ENCODE measurements around the gene PRPF18. TPM values are rescaled to one million over a fixed set of nuclear protein-coding genes. Genes with fewer than 3 reads are reported as not detected.

PRPF18 gene
- total and polyA plus RNA-seq, 2 of the 4 experiments (the other 2 are of a cell fraction) = 10.0 to 16.9 TPM

- Histone ChIP-seq H2AFZ (replicated peaks; ENCODE audit: low read length, poor library complexity) (no peak overlapping the region), H2AK9ac (replicated peaks; ENCODE audit: low read depth, low read length, poor library complexity) (no peak overlapping the region), H3K9me3 (ENCODE audit: control insufficient read depth, insufficient read depth, low read length) (no peaks in the 10 kb centered on the region), H4K5ac (ENCODE audit: low read depth, low read length) (no peak overlapping the region), H2BK15ac (ENCODE audit: low read depth, low read length) (no peak overlapping the region), H2BK5ac (ENCODE audit: low read depth, low read length, poor library complexity, severe bottlenecking) (no peak overlapping the region), H3K23ac (ENCODE audit: low read depth, low read length) (no peak overlapping the region), H3K27me3 (ENCODE audit: control insufficient read depth, insufficient read depth, low read length) (no peaks in the 10 kb centered on the region), H2BK120ac (ENCODE audit: low read depth, low read length) (no peak overlapping the region), H4K20me1 (ENCODE audit: insufficient read depth, low read length) (no peaks in the 10 kb centered on the region), H2AK5ac (ENCODE audit: low read depth, low read length) (no peak overlapping the region), H4K8ac (ENCODE audit: low read depth in 2 of 2, low read length in 2 of 2) (no peak overlapping the region), H4K91ac (ENCODE audit: insufficient read depth, low read depth, low read length) (no peak overlapping the region), H3K36me3 (ENCODE audit: control insufficient read depth, insufficient read depth, low read length) (peaks cover 21% of the 10 kb centered on the region), H2BK20ac (ENCODE audit: low read depth, low read length) (no peak overlapping the region), H3K4me3 (ENCODE audit: insufficient read depth, low read depth, low read length) (no peak overlapping the region), H3K4me1 (ENCODE audit: control insufficient read depth, insufficient read depth, low read length) (no peaks in the 10 kb centered on the region), H3K4me2 (ENCODE audit: low read depth, low read length) (no peak overlapping the region), H3K9me1 (ENCODE audit: insufficient read depth, low read length) (peaks cover 3% of the 10 kb centered on the region; the same call in 1 of the 2 replicates), H3K9ac (ENCODE audit: low read depth, low read length) (no peak overlapping the region), H3K18ac (ENCODE audit: low read depth, low read length) (no peak overlapping the region), H3K56ac (ENCODE audit: extremely low read depth, insufficient read depth, low read length) (no peak overlapping the region), H3K79me1 (ENCODE audit: low read depth in 1 of 2, low read length in 2 of 2) (peaks cover 0 to 7% of the 10 kb centered on the region in 2 experiments; a peak in 3 of 4 replicates), H3K14ac (replicated peaks; ENCODE audit: low read depth, low read length) (no peak overlapping the region), H3K27ac (ENCODE audit: insufficient read depth, low read length) (no peak overlapping the region), H3K4ac (ENCODE audit: low read depth, low read length) (no peak overlapping the region)
- intact Hi-C loops (cut with micrococcal nuclease) (no loop called here), in situ Hi-C loops (cut with MboI; ENCODE audit: low sequenced_read_pairs) (no loop called here), dilution Hi-C loops (cut with HindIII; ENCODE audit: low sequenced_read_pairs, unreplicated experiment) (no loop called here)
- ATAC-seq (ENCODE audit: low read depth) (no peak), DNase-seq (no peak)
- ChIA-PET CTCF (no interaction called here), POLR2A (ENCODE audit: unreplicated experiment) (no interaction called here)
- no TSS peak for BruUV-seq (replicated peaks)
- TF ChIP-seq SMC3 (IDR thresholded peaks at IDR 0.05; ENCODE audit: low read depth, low read length) = no peak
- TF ChIP-seq MXI1 (IDR thresholded peaks at IDR 0.05; ENCODE audit: borderline replicate concordance, low read depth, low read length) = no peak
- no peak for TF ChIP-seq USF2 (IDR thresholded peaks at IDR 0.05; ENCODE audit: low read depth, low read length)
- TF ChIP-seq ELK1 (IDR thresholded peaks at IDR 0.05; ENCODE audit: borderline replicate concordance, low read depth, low read length) = no peak
- TF ChIP-seq FOS (IDR thresholded peaks at IDR 0.05; ENCODE audit: low read depth, low read length) = no peak
- no peak for TF ChIP-seq RFX5 (IDR thresholded peaks at IDR 0.05; ENCODE audit: low read depth, low read length)
- no peak for TF ChIP-seq CTCF (conservative IDR thresholded peaks at IDR 0.05; ENCODE audit: low read depth, low read length)
- TF ChIP-seq MAFK (IDR thresholded peaks at IDR 0.05; ENCODE audit: low read depth, low read length) = no peak
- TF ChIP-seq RCOR1 (IDR thresholded peaks at IDR 0.05; ENCODE audit: insufficient replicate concordance, low read length) = no peak
- TF ChIP-seq RAD21 (IDR thresholded peaks at IDR 0.05; ENCODE audit: low read length) = no peak
- no CpG with 5 or more reads among the region's 7 CpGs for WGBS, 2 experiments (ENCODE audit: extremely low coverage in 2 of 2, insufficient read length in 1 of 2)
Observed at GRCh38 chr10:13628661-13629060, 41.9 kb downstream of the PRPF18 start.

Data from IMR-90 (cell line).